Osteoblast (primary cell): Measurements from ENCODE around the gene BIRC7. TPM values are rescaled to one million over a fixed set of nuclear protein-coding genes. Genes with fewer than 3 reads are reported as not detected.

ENCODE experiments used
- DNase-seq: peaks from one replicate; pipeline ENCODE4 v3.0.0; 2011; ENCODE audit warnings: low spot score, mixed read lengths; ENCODE audit not compliant: insufficient read length; ENCODE audit errors: missing footprints
- H2AFZ ChIP-seq: 2 replicates; pipeline ENCODE4 v1.6.0; 2011; ENCODE audit warnings: mild to moderate bottlenecking, low read length
- H3K27ac ChIP-seq: 2 replicates; pipeline ENCODE4 v1.5.1; 2011; ENCODE audit warnings: mild to moderate bottlenecking, low read depth, low read length, moderate library complexity
- H3K27me3 ChIP-seq: 2 replicates; pipeline ENCODE4 v1.6.0; 2012; ENCODE audit warnings: mild to moderate bottlenecking, control low read depth, inconsistent platforms, low read length, moderate library complexity; ENCODE audit not compliant: insufficient read depth
- H3K36me3 ChIP-seq: 2 replicates; pipeline ENCODE4 v1.5.1; 2011; ENCODE audit warnings: mild to moderate bottlenecking, low read length, control low read depth, moderate library complexity; ENCODE audit not compliant: insufficient read depth
- H3K4me1 ChIP-seq: 2 replicates; pipeline ENCODE4 v1.5.1; 2011; ENCODE audit warnings: mild to moderate bottlenecking, low read length, control low read depth, moderate library complexity; ENCODE audit not compliant: insufficient read depth
- H3K4me2 ChIP-seq: 2 replicates; pipeline ENCODE4 v1.6.0; 2011; ENCODE audit warnings: mild to moderate bottlenecking, low read length; ENCODE audit not compliant: insufficient read depth
- H3K4me3 ChIP-seq: fragments of 200-600 bp; sonication (generic); 3 replicates; pipeline ENCODE4 v1.5.1; 2012; ENCODE audit warnings: mild to moderate bottlenecking, low read length, inconsistent platforms; ENCODE audit not compliant: insufficient read depth
- H3K79me2 ChIP-seq: 2 replicates; pipeline ENCODE4 v1.6.0; 2012; ENCODE audit warnings: mild to moderate bottlenecking, low read length, control low read depth, inconsistent platforms; ENCODE audit not compliant: insufficient read depth
- H3K9me3 ChIP-seq: 2 replicates; pipeline ENCODE4 v1.5.1; 2011; ENCODE audit warnings: low read depth, low read length, control low read depth
- H4K20me1 ChIP-seq: 2 replicates; pipeline ENCODE4 v1.6.0; 2012; ENCODE audit warnings: mild to moderate bottlenecking, low read length, control low read depth; ENCODE audit not compliant: insufficient read depth
- CTCF ChIP-seq: IDR thresholded peaks from 2 replicates; pipeline ENCODE4 v1.5.1; 2011; ENCODE audit warnings: mild to moderate bottlenecking, low read depth, low read length, moderate library complexity; ENCODE audit errors: extremely low read depth
- total RNA-seq: library from RNA; depleted of rRNA; stranded (reverse); fragments of >200 nt; gene quantifications from 2 replicates; pipeline ENCODE4 v1.2.3, GENCODE V29; 2012

BIRC7 gene
- total RNA-seq, 1 donor, result under 0.01 TPM

- Histone ChIP-seq H3K4me3 (no peak overlapping the region), H3K36me3 (peaks cover 62% of the 10 kb centered on the region), H2AFZ (no peak overlapping the region), H3K27me3 (no peaks in the 10 kb centered on the region), H3K4me2 (no peak overlapping the region), H3K79me2 (peaks cover 78% of the 10 kb centered on the region), H3K9me3 (no peaks in the 10 kb centered on the region), H4K20me1 (peaks cover 66% of the 10 kb centered on the region), H3K4me1 (peaks cover 21% of the 10 kb centered on the region), H3K27ac (peak overlapping the region; percentile 11)
- peak; percentile 55 for DNase-seq
- no peak for TF ChIP-seq CTCF
These were observed 22.9 kb upstream of the BIRC7 start for GRCh38 chr20:63212792-63213191.

GRCh38 chr20:63214514-63214913 is 21.2 kb upstream of the BIRC7 start:
- no peaks in the 10 kb centered on the region for H3K9me3 ChIP-seq
- no peaks in the 10 kb centered on the region for H3K27me3 ChIP-seq
- peak overlapping the region; percentile 90 for H3K4me2 ChIP-seq
- H2AFZ ChIP-seq, result no peak overlapping the region
- peak overlapping the region; percentile 91 for H3K4me3 ChIP-seq
- peaks cover 62% of the 10 kb centered on the region for H3K79me2 ChIP-seq
- DNase-seq, result peak; percentile 17
- H3K36me3 ChIP-seq, result peaks cover 47% of the 10 kb centered on the region
- H3K4me1 ChIP-seq, result peaks cover 21% of the 10 kb centered on the region
- peaks cover 53% of the 10 kb centered on the region for H4K20me1 ChIP-seq
- TF ChIP-seq CTCF, result no peak
- peak overlapping the region; percentile 52 for H3K27ac ChIP-seq

- H3K4me1 ChIP-seq, result peaks cover 21% of the 10 kb centered on the region
- peak overlapping the region; percentile 44 for H2AFZ ChIP-seq
- H3K27me3 ChIP-seq, result no peaks in the 10 kb centered on the region
- peaks cover 39% of the 10 kb centered on the region for H3K36me3 ChIP-seq
- peaks cover 44% of the 10 kb centered on the region for H4K20me1 ChIP-seq
- H3K4me2 ChIP-seq, result peak overlapping the region; percentile 90
- H3K79me2 ChIP-seq, result peaks cover 54% of the 10 kb centered on the region
- peak overlapping the region; percentile 52 for H3K27ac ChIP-seq
- H3K4me3 ChIP-seq, result peak overlapping the region; percentile 91
- TF ChIP-seq CTCF, result peak; percentile 68
- H3K9me3 ChIP-seq, result no peaks in the 10 kb centered on the region
- DNase-seq, result peak; percentile 99
These were observed 20.3 kb upstream of the BIRC7 start for GRCh38 chr20:63215101-63216040.

- Histone ChIP-seq H3K4me3 (peak within 1 kb of the TSS; percentile 91), H3K4me1 (peaks cover 21% of the 10 kb centered on the region), H3K9me3 (no peaks in the 10 kb centered on the region), H3K27ac (peak within 1 kb of the TSS; percentile 68), H3K36me3 (peaks cover 33% of the 10 kb centered on the region), H3K79me2 (peaks cover 45% of the 10 kb centered on the region), H2AFZ (peak within 1 kb of the TSS; percentile 92), H3K27me3 (peaks cover 3% of the 10 kb centered on the region), H4K20me1 (peaks cover 38% of the 10 kb centered on the region), H3K4me2 (peak within 1 kb of the TSS; percentile 93)
- TF ChIP-seq CTCF, result no peak
- peak; percentile 100 for DNase-seq
These were observed 19.5 kb upstream of the BIRC7 start, which contains the start of gene YTHDF1 for GRCh38 chr20:63216041-63216848. TSS of gene YTHDF1 (minus strand) at chr20:63216131. CDS start at chr20:63215892, 239 bp downstream.
